HepG2 (cell line): ENCODE measurements around the gene RRBP1. TPM values are rescaled to one million over a fixed set of nuclear protein-coding genes. Genes with fewer than 3 reads are reported as not detected.

Source experiments
- ATAC-seq: fragments of 200-7000 bp; cut with Tn5 transposase; 3 replicates; pipeline ENCODE4 v1.9.1; 2020; ENCODE audit warnings: mild to moderate bottlenecking, moderate library complexity
- BruUV-seq: library from RNA; stranded (reverse); fragments of 400-500 nt; replicated peaks from 2 replicates; lab custom pipeline; 2021; lab: Mats Ljungman, UMichigan
- CTCF ChIA-PET: fragments of 300-600 bp; formaldehyde crosslinking; extraction: SDS; loops from one replicate; lab custom pipeline; 2021; ENCODE audit warnings: low total read pairs, inconsistent platforms, low intra/inter-chr PET ratio; lab: Yijun Ruan, JAX
- POLR2A ChIA-PET: fragments of 350-600 bp; sonication (Branson Sonifier 250); formaldehyde crosslinking; loops from one replicate; lab custom pipeline; 2020; ENCODE audit warnings: antibody characterized with exemption, inconsistent platforms; lab: Yijun Ruan, JAX
- DNase-seq: peaks from one replicate; pipeline ENCODE4 v3.0.0-alpha.2; 2015; ENCODE audit warnings: low spot score
- FAIRE-seq: peaks from 3 replicates; lab custom pipeline; 2011; peaks lifted over from hg19 to GRCh38; lab: Jason Lieb, UNC
- H2AFZ ChIP-seq: one replicate; pipeline ENCODE4 v1.6.1; 2011; ENCODE audit warnings: low read length, inconsistent platforms
- H3K27ac ChIP-seq: fragments of 300-600 bp; 3 replicates; pipeline ENCODE4 v1.8.0; 2011; ENCODE audit warnings: mixed run types, mild to moderate bottlenecking, mixed read lengths, low read length, inconsistent platforms; ENCODE audit not compliant: insufficient read depth; ENCODE audit errors: extremely low read length
- H3K27me3 ChIP-seq, 2 experiments: fragments of 200-600 bp in 1 of 2; 2 replicates in 1 of 2; 3 replicates in 1 of 2; pipeline versions ENCODE4 v1.6.0 to v1.8.0; 2011; ENCODE audit warnings: low read length in 2 of 2, mild to moderate bottlenecking in 2 of 2, moderate library complexity in 2 of 2, inconsistent platforms in 1 of 2; ENCODE audit not compliant: insufficient read depth in 2 of 2, control insufficient read depth in 1 of 2
- H3K36me3 ChIP-seq, 2 experiments: fragments of 200-600 bp in 1 of 2; replicated peaks in 1 of 2; 2 replicates in 1 of 2; 3 replicates in 1 of 2; pipeline versions ENCODE4 v1.5.1 to v1.8.0; 2011; ENCODE audit warnings: low read length in 2 of 2, inconsistent platforms in 1 of 2; ENCODE audit not compliant: insufficient read depth in 2 of 2, control insufficient read depth in 1 of 2
- H3K4me1 ChIP-seq: 2 replicates; pipeline ENCODE4 v1.5.1; 2012; ENCODE audit warnings: low read length, inconsistent platforms; ENCODE audit not compliant: insufficient read depth
- H3K4me2 ChIP-seq: 2 replicates; pipeline ENCODE4 v1.6.0; 2011; ENCODE audit warnings: low read depth, low read length, inconsistent platforms
- H3K4me3 ChIP-seq, 3 experiments: fragments of 200-600 bp in 1 of 3; sonication (generic), shearing (Covaris generic) in 1 of 3; replicated peaks in 1 of 3; 2 replicates each; pipeline ENCODE4 v1.5.1; 2011 to 2016; ENCODE audit warnings: low read length in 3 of 3, inconsistent platforms in 2 of 3, low read depth in 2 of 3, mild to moderate bottlenecking in 2 of 3, control low read depth in 1 of 3, mixed read lengths in 1 of 3; ENCODE audit not compliant: insufficient read depth in 1 of 3
- H3K79me2 ChIP-seq: one replicate; pipeline ENCODE4 v1.6.1; 2011; ENCODE audit warnings: low read length, inconsistent platforms; ENCODE audit not compliant: insufficient read depth
- H3K9ac ChIP-seq: 2 replicates; pipeline ENCODE4 v1.6.0; 2011; ENCODE audit warnings: mild to moderate bottlenecking, low read depth, low read length, inconsistent platforms; ENCODE audit not compliant: insufficient read depth
- H3K9me3 ChIP-seq: 2 replicates; pipeline ENCODE4 v1.5.1; 2012; ENCODE audit warnings: mild to moderate bottlenecking, low read length
- H4K20me1 ChIP-seq: 2 replicates; pipeline ENCODE4 v1.6.0; 2011; ENCODE audit warnings: inconsistent platforms, mild to moderate bottlenecking, low read length, moderate library complexity; ENCODE audit not compliant: insufficient read depth
- ARNTL ChIP-seq: sonication (generic); formaldehyde crosslinking; IDR thresholded peaks from 2 replicates; pipeline ENCODE4 v1.4.0; 2020; ENCODE audit warnings: mild to moderate bottlenecking, missing genetic modification reagents
- MAF1 ChIP-seq: sonication (generic); formaldehyde crosslinking; IDR thresholded peaks from 2 replicates; pipeline ENCODE4 v1.5.0; 2020; ENCODE audit warnings: missing genetic modification reagents, borderline replicate concordance
- MTF2 ChIP-seq: sonication (generic); formaldehyde crosslinking; IDR thresholded peaks from 2 replicates; pipeline ENCODE4 v1.5.0; 2020; ENCODE audit warnings: missing genetic modification reagents, borderline replicate concordance
- NKX3-1 ChIP-seq: sonication (generic); formaldehyde crosslinking; IDR thresholded peaks from 2 replicates; pipeline ENCODE4 v1.5.0; 2020; ENCODE audit warnings: missing genetic modification reagents
- RBM39 ChIP-seq: fragments of 200-400 bp; formaldehyde crosslinking; IDR thresholded peaks from one replicate; pipeline ENCODE4 v1.6.1; 2018; ENCODE audit warnings: antibody characterized with exemption, mild to moderate bottlenecking, low read depth, low read length; ENCODE audit not compliant: poor library complexity, severe bottlenecking
- SRY ChIP-seq: sonication (generic); formaldehyde crosslinking; IDR thresholded peaks from 2 replicates; pipeline ENCODE4 v1.8.0; 2022; ENCODE audit warnings: mild to moderate bottlenecking, missing genetic modification reagents
- ZMAT3 ChIP-seq: sonication (generic); formaldehyde crosslinking; conservative IDR thresholded peaks from 2 replicates; pipeline ENCODE4 v1.7.0; 2021; ENCODE audit warnings: missing genetic modification reagents
- ZNF326 ChIP-seq: sonication (generic); formaldehyde crosslinking; IDR thresholded peaks from 2 replicates; pipeline ENCODE4 v1.4.0; 2020; ENCODE audit warnings: missing genetic modification reagents, borderline replicate concordance
- ZNF383 ChIP-seq: sonication (generic); formaldehyde crosslinking; IDR thresholded peaks from 2 replicates; pipeline ENCODE4 v1.4.0; 2020; ENCODE audit warnings: missing genetic modification reagents, mild to moderate bottlenecking, borderline replicate concordance
- WGBS: methylation state at CpG from one replicate; pipeline ENCODE4 v1.1.6; 2017; ENCODE audit warnings: low lambda C conversion rate; 5-methylcytosine and 5-hydroxymethylcytosine counted together
- in situ Hi-C: cut with HindIII; loops from 2 replicates; pipeline ENCODE4 v1.10.0; 2017; ENCODE audit warnings: low pct_unique_long_range_greater_than_20kb; ENCODE audit not compliant: extremely low pct_ligation_motif_present
- intact Hi-C: fragments of 100-400 bp; cut with micrococcal nuclease; formaldehyde crosslinking; loops from one replicate; pipeline ENCODE4 v1.10.0; 2022; ENCODE audit not compliant: unreplicated experiment
- polyA plus RNA-seq, 8 experiments: library from polyadenylated mRNA; depleted of rRNA in 3 of 8; stranded (reverse) in 7 of 8; unstranded in 1 of 8; fragments of >200 nt; fragmentation: Illumina TruSeq in 4 of 8; extraction: Trizol in 4 of 8; gene quantifications; 2 replicates each; pipeline versions ENCODE4 v1.2.1 to v1.2.3, GENCODE V29; 2011 to 2016; ENCODE audit warnings: low read depth in 4 of 8, missing spikeins in 1 of 8, mixed read lengths in 1 of 8; ENCODE audit not compliant: insufficient read depth in 1 of 8
- total RNA-seq, 5 experiments: library from RNA; depleted of rRNA; stranded (reverse); fragments of >200 nt; fragmentation: Illumina TruSeq; extraction: Trizol; gene quantifications; 2 replicates each; pipeline ENCODE4 v1.2.3, GENCODE V29; 2016; ENCODE audit warnings: low read depth in 1 of 5
- TF ChIP-seq, protein P1 (sequence below): sonication (generic); formaldehyde crosslinking; IDR thresholded peaks from 2 replicates; pipeline ENCODE4 v1.4.0; 2020; ENCODE audit warnings: missing genetic modification reagents, mild to moderate bottlenecking, borderline replicate concordance

The RRBP1 gene
- total and polyA plus RNA-seq, 2 of the 13 experiments (the other 11 are each of a cell fraction or from before 2014, with no cell fraction given), result 150 to 222 TPM

GRCh38 chr20:17586250-17586649 is 95.8 kb downstream of the RRBP1 start:
- Histone ChIP-seq H3K27me3 (no peaks in the 10 kb centered on the region), H3K9ac (no peak overlapping the region), H3K4me1 (no peaks in the 10 kb centered on the region), H3K4me3 (no peak overlapping the region), H3K79me2 (peaks cover 54% of the 10 kb centered on the region), H3K9me3 (no peaks in the 10 kb centered on the region), H3K36me3 (peaks cover 0 to 1% of the 10 kb centered on the region in 2 experiments; a peak in 1 of 5 replicates), H3K4me2 (no peak overlapping the region), H3K27ac (no peak overlapping the region), H2AFZ (no peak overlapping the region), H4K20me1 (no peaks in the 10 kb centered on the region)
- ATAC-seq (no peak), FAIRE-seq (no peak), DNase-seq (no peak)
- in situ Hi-C loops (no loop called here), intact Hi-C loops (no loop called here)
- ChIA-PET POLR2A (interaction anchor here (0.6 kb wide), 1 partner anchor 20 kb away, joined by 3 read pairs; no protein-coding TSS in a partner anchor), CTCF (no interaction called here)
- WGBS, result 95% methylated on average over 2 of the region's 2 CpGs
- BruUV-seq, result no TSS peak
- no peak for TF ChIP-seq ARNTL (CRISPR knock-in tag)
- no peak for TF ChIP-seq ZNF326 (CRISPR knock-in tag)

- intact Hi-C loops, result no loop called here
- peaks cover 60% of the 10 kb centered on the region for H3K79me2 ChIP-seq
- TF ChIP-seq SRY (CRISPR knock-in tag) (no peak), MAF1 (CRISPR knock-in tag) (no peak), NKX3-1 (CRISPR knock-in tag) (no peak), RBM39 (no peak), MTF2 (CRISPR knock-in tag) (no peak), ZNF383 (no peak), ZMAT3 (CRISPR knock-in tag) (no peak)
- TF ChIP-seq, protein P1, sequence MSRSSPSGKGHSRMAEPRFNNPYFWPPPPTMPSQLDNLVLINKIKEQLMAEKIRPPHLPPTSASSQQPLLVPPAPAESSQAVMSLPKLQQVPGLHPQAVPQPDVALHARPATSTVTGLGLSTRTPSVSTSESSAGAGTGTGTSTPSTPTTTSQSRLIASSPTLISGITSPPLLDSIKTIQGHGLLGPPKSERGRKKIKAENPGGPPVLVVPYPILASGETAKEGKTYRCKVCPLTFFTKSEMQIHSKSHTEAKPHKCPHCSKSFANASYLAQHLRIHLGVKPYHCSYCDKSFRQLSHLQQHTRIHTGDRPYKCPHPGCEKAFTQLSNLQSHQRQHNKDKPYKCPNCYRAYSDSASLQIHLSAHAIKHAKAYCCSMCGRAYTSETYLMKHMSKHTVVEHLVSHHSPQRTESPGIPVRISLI (CRISPR knock-in tag), result no peak
- DNase-seq (no peak), ATAC-seq (no peak), FAIRE-seq (no peak)
- H4K20me1 ChIP-seq, result no peaks in the 10 kb centered on the region
- no TSS peak for BruUV-seq
- in situ Hi-C loops, result no loop called here
- ChIA-PET POLR2A (no interaction called here), CTCF (no interaction called here)
- H3K27me3 ChIP-seq, result no peaks in the 10 kb centered on the region
- no peak overlapping the region for H3K27ac ChIP-seq
- H3K36me3 ChIP-seq, result peaks cover 0 to 1% of the 10 kb centered on the region in 2 experiments; a peak in 1 of 5 replicates
- H3K4me2 ChIP-seq, result no peak overlapping the region
- H3K4me1 ChIP-seq, result no peaks in the 10 kb centered on the region
- H3K9me3 ChIP-seq, result no peaks in the 10 kb centered on the region
- no peak overlapping the region for H3K4me3 ChIP-seq
- no peak overlapping the region for H3K9ac ChIP-seq
- H2AFZ ChIP-seq, result no peak overlapping the region
Observed at GRCh38 chr20:17584689-17585088, 97.4 kb downstream of the RRBP1 start.
